Gastroesophageal sphincter (tissue), 4 donors: ENCODE data around the gene TEKT5. TPM values are rescaled to one million over a fixed set of nuclear protein-coding genes. Genes with fewer than 3 reads are reported as not detected.

Source experiments
- ATAC-seq: fragments of 150-250 bp; one replicate; pipeline ENCODE4 v1.9.1; 2016; ENCODE audit warnings: mild to moderate bottlenecking, moderate library complexity
- H3K27ac ChIP-seq, 4 donors: fragments of 200-600 bp; sonication (generic) in 3 of 4; 1 replicate in 3 of 4; 2 replicates in 1 of 4; pipeline ENCODE4 v1.5.1; 2016 to 2019
- H3K27me3 ChIP-seq: fragments of 200-600 bp; sonication (generic); one replicate; pipeline ENCODE4 v1.5.1; 2019
- H3K36me3 ChIP-seq, 2 donors: fragments of 200-600 bp; sonication (generic); one replicate each; pipeline ENCODE4 v1.5.1; 2019; ENCODE audit warnings: control low read depth in 1 of 2
- H3K4me1 ChIP-seq, 3 donors: fragments of 200-600 bp; sonication (generic); 1 replicate in 2 of 3; 2 replicates in 1 of 3; pipeline ENCODE4 v1.5.1; 2016 to 2019; ENCODE audit warnings: control low read depth in 2 of 3
- H3K4me3 ChIP-seq, 2 donors: fragments of 200-600 bp; sonication (generic); one replicate each; pipeline ENCODE4 v1.5.1; 2019; ENCODE audit warnings: mild to moderate bottlenecking in 1 of 2, moderate library complexity in 1 of 2
- H3K9me3 ChIP-seq, 3 donors: fragments of 200-600 bp; sonication (generic); one replicate each; pipeline ENCODE4 v1.5.1; 2017 to 2019; ENCODE audit warnings: control low read depth in 2 of 3
- EP300 ChIP-seq: sonication (generic); formaldehyde crosslinking; IDR thresholded peaks from one replicate; pipeline ENCODE4 v1.6.1; 2017; ENCODE audit warnings: antibody characterized with exemption, mild to moderate bottlenecking
- POLR2A ChIP-seq, 2 donors: fragments of 450-650 bp; IDR thresholded peaks; one replicate each; pipeline ENCODE4 v1.6.1; 2017; ENCODE audit warnings: antibody characterized with exemption in 2 of 2, mild to moderate bottlenecking in 2 of 2, moderate library complexity in 1 of 2
- POLR2AphosphoS5 ChIP-seq: sonication (generic); formaldehyde crosslinking; IDR thresholded peaks from one replicate; pipeline ENCODE4 v1.6.1; 2017; ENCODE audit warnings: antibody characterized with exemption
- WGBS, 2 donors: methylation state at CpG; one replicate each; pipeline ENCODE4 v1.1.5; 2018; ENCODE audit warnings: low coverage in 1 of 2; 5-methylcytosine and 5-hydroxymethylcytosine counted together
- total RNA-seq, 4 donors: library from RNA; depleted of rRNA; stranded (reverse); fragments of >200 nt; gene quantifications; one replicate each; pipeline ENCODE4 v1.1.0, GENCODE V29; 2016
- TF ChIP-seq, protein P1 (sequence below), 4 experiments: fragments of 200-600 bp in 2 of 4; fragments of 450-650 bp in 2 of 4; sonication (generic) in 1 of 4; IDR thresholded peaks; one replicate each; pipeline ENCODE4 v1.5.1; 2017 to 2019; ENCODE audit warnings: antibody characterized with exemption in 4 of 4, mild to moderate bottlenecking in 2 of 4, moderate library complexity in 2 of 4

Gene TEKT5
- total RNA-seq, 4 donors from 2014 or later = 0.19 TPM; not detected in 3

DNA sequence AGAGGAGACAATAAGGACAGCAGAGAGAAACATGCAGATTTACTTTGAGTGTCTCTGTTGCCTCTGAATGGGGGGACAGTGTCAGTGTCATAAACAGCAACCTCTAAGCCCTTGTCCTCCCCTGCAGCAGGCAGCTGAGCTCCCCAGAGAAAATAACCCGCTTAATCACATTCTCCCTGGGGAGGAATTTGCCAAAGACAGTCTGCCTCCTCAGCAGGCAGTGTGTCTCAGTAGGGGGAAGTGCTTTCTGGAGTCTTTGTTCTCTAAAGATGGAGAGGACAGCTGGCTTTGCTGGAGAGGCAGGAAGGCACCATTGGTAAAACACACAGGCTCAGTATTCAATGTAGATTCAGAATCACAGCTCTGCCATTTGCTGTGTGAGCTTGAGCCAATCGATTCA is 16.1 kb downstream of the TEKT5 start:
- 80% methylated on average over 1 of the region's 2 CpGs; no CpG with 5 or more reads in 1 of the 2 donors for WGBS, 2 donors
- TF ChIP-seq POLR2AphosphoS5 = no peak
- TF ChIP-seq EP300 = no peak
- TF ChIP-seq, protein P1, sequence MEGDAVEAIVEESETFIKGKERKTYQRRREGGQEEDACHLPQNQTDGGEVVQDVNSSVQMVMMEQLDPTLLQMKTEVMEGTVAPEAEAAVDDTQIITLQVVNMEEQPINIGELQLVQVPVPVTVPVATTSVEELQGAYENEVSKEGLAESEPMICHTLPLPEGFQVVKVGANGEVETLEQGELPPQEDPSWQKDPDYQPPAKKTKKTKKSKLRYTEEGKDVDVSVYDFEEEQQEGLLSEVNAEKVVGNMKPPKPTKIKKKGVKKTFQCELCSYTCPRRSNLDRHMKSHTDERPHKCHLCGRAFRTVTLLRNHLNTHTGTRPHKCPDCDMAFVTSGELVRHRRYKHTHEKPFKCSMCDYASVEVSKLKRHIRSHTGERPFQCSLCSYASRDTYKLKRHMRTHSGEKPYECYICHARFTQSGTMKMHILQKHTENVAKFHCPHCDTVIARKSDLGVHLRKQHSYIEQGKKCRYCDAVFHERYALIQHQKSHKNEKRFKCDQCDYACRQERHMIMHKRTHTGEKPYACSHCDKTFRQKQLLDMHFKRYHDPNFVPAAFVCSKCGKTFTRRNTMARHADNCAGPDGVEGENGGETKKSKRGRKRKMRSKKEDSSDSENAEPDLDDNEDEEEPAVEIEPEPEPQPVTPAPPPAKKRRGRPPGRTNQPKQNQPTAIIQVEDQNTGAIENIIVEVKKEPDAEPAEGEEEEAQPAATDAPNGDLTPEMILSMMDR (IDR thresholded peaks at IDR 0.05) = no peak
- no peak for TF ChIP-seq POLR2A (IDR thresholded peaks at IDR 0.05)

DNA sequence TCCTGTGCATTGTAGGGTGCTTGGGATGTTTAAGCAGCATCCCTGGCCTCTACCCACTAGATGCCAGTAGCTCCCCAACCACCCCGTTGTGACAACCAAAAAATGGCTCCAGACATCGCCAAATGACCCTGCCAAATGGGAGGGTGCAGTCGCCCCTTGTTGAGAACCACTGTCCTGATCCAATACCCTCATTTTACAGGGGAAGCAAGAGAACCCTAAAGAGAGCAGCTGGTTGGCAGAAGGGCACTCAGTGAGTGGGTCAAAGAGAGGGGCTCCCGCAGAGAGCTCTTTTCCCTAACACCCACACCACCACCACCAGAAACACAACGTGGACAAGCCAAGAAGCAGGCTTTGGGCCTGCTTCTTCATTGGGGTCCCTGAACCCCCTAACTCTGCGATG is 18.4 kb downstream of the TEKT5 start:
- TF ChIP-seq EP300 = no peak
- TF ChIP-seq POLR2AphosphoS5 = no peak
- no peaks in the 10 kb centered on the region for H3K4me1 ChIP-seq
- H3K9me3 ChIP-seq = no peaks in the 10 kb centered on the region
- ATAC-seq = no peak
- H3K4me3 ChIP-seq = no peak overlapping the region
- no peak overlapping the region for H3K27ac ChIP-seq
- peaks cover 24% of the 10 kb centered on the region for H3K27me3 ChIP-seq
- no peaks in the 10 kb centered on the region for H3K36me3 ChIP-seq
- 100% methylated on average over 1 of the region's 6 CpGs; no CpG with 5 or more reads in 1 of the 2 donors for WGBS, 2 donors

More for the DNA sequence above, 16.1 kb downstream of the TEKT5 start:
- Histone ChIP-seq H3K9me3 (no peaks in the 10 kb centered on the region), H3K36me3 (no peaks in the 10 kb centered on the region), H3K27ac (no peak overlapping the region), H3K4me3 (no peak overlapping the region), H3K4me1 (no peaks in the 10 kb centered on the region), H3K27me3 (peaks cover 32% of the 10 kb centered on the region)
- ATAC-seq = no peak

DNA sequence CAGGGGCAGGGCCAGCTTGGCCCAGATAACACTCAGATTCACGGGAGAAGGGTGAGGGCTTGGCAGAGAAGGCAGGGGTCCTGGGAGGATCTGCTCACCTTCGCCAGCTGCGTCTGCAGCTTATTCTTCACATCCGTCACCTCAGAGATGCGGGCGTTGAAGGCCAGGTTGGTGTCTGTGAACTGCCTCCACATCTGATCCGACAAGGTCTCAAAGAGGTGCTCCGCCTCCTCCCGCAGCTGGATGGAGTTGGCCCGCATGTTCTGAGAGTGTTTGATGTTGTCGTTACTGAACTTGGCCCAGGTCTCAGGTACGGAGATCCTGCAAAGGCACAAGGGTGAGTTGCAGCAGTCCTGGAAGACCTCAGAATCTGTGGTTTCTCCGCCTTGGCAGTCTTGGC is 18.9 kb downstream of the TEKT5 start:
- peaks cover 24% of the 10 kb centered on the region for H3K27me3 ChIP-seq
- no peaks in the 10 kb centered on the region for H3K9me3 ChIP-seq
- no peak overlapping the region for H3K4me3 ChIP-seq
- 88% methylated on average over 2 of the region's 13 CpGs; no CpG with 5 or more reads in 1 of the 2 donors for WGBS, 2 donors
- no peak overlapping the region for H3K27ac ChIP-seq
- TF ChIP-seq, protein P1 (IDR thresholded peaks at IDR 0.05) = no peak
- TF ChIP-seq POLR2A (IDR thresholded peaks at IDR 0.05) (no peak), EP300 (no peak), POLR2AphosphoS5 (no peak)
- no peaks in the 10 kb centered on the region for H3K4me1 ChIP-seq
- H3K36me3 ChIP-seq = no peaks in the 10 kb centered on the region
- ATAC-seq = no peak

DNA sequence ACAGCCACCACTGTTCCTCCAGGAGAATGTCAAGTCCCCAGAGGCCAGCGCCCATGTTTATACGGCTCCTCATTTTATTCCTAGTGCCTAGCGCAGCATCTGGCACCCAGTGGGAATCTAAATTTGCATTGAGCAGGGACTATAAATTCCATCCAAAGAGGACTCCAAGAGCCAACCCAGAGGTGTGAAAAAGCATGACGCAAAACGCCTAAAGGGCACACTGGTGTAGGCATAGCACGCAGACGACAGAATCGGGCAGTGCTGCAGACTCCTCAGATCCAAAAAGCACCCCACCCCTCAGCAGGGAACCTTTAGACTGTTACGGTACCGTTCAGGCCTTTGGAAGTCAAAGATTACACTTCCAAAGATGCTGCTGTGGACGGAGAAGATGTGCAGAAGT is 19.5 kb downstream of the TEKT5 start:
- H3K36me3 ChIP-seq = no peaks in the 10 kb centered on the region
- TF ChIP-seq, protein P1 (IDR thresholded peaks at IDR 0.05) = no peak
- TF ChIP-seq POLR2A (IDR thresholded peaks at IDR 0.05) (no peak), EP300 (no peak), POLR2AphosphoS5 (no peak)
- ATAC-seq = no peak
- WGBS, 2 donors = 87 to 91% methylated on average over 5 to 9 of the region's 11 CpGs
- no peaks in the 10 kb centered on the region for H3K9me3 ChIP-seq
- H3K4me3 ChIP-seq = no peak overlapping the region
- H3K27me3 ChIP-seq = peaks cover 23% of the 10 kb centered on the region
- H3K27ac ChIP-seq = no peak overlapping the region
- no peaks in the 10 kb centered on the region for H3K4me1 ChIP-seq

DNA sequence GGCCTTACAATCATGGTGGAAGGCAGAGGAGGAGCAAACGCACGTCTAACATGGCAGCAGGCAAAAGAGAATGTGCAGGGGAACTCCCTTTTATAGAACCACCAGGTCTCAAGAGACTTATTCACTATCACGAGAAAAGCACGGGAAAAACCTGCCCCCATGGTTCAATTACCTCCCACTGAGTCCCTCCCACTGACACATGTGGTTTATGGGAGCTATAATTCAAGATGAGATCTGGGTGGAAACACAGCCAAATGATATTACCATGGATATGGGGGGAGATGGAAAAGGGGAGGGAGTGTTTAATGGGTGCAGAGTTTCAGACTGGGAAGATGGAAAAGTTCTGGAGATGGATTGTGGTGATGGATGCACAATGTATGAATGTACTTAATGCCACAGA is 23.0 kb downstream of the TEKT5 start:
- H3K36me3 ChIP-seq = no peaks in the 10 kb centered on the region
- H3K4me3 ChIP-seq = no peak overlapping the region
- no peaks in the 10 kb centered on the region for H3K27me3 ChIP-seq
- no peaks in the 10 kb centered on the region for H3K9me3 ChIP-seq
- H3K27ac ChIP-seq = no peak overlapping the region
- TF ChIP-seq EP300 = no peak
- TF ChIP-seq, protein P1 (IDR thresholded peaks at IDR 0.05) = no peak
- TF ChIP-seq POLR2A (IDR thresholded peaks at IDR 0.05) = no peak
- TF ChIP-seq POLR2AphosphoS5 = no peak
- no peaks in the 10 kb centered on the region for H3K4me1 ChIP-seq
- ATAC-seq = no peak
- WGBS, 2 donors = 73 to 83% methylated on average over 4 of the region's 4 CpGs
